ENCODE measurements around the gene MYCBP. TPM values are rescaled to one million over a fixed set of nuclear protein-coding genes. Genes with fewer than 3 reads are reported as not detected.

Gene MYCBP
- total and polyA plus RNA-seq, 5 donors from 2014 or later, result 8.3 to 68.6 (median 63.0) TPM

- Histone ChIP-seq H3K9me3 (ENCODE audit: control insufficient read depth in 2 of 2, low read length in 2 of 2) (no peaks in the 10 kb centered on the region), H3K27ac (ENCODE audit: insufficient read depth, low read length, poor library complexity, severe bottlenecking) (no peak overlapping the region), H3K4me3 (ENCODE audit: low read depth, low read length) (no peak overlapping the region), H3K4me1 (ENCODE audit: control insufficient read depth, insufficient read depth, low read length, poor library complexity, severe bottlenecking) (peaks cover 9% of the 10 kb centered on the region), H3K36me3 (ENCODE audit: control insufficient read depth, insufficient read depth, low read length) (peaks cover 13% of the 10 kb centered on the region), H3K27me3 (ENCODE audit: control insufficient read depth, insufficient read depth, low read length) (no peaks in the 10 kb centered on the region)
- H3K27me3 Mint-ChIP-seq, result no peaks in the 10 kb centered on the region
- no peak overlapping the region for H3K4me3 Mint-ChIP-seq
- H3K4me1 Mint-ChIP-seq, result peaks cover 31 to 55% (median 38%) of the 10 kb centered on the region in 4 donors
- H3K9me3 Mint-ChIP-seq, result no peaks in the 10 kb centered on the region
- no peak for DNase-seq
- no peak overlapping the region for H3K27ac Mint-ChIP-seq
- no peak for ATAC-seq (ENCODE audit: low read depth in 2 of 2)
- peaks cover 16% of the 10 kb centered on the region for H3K36me3 Mint-ChIP-seq
Observed at GRCh38 chr1:38865112-38865715, 7.9 kb downstream of the MYCBP start.

DNA sequence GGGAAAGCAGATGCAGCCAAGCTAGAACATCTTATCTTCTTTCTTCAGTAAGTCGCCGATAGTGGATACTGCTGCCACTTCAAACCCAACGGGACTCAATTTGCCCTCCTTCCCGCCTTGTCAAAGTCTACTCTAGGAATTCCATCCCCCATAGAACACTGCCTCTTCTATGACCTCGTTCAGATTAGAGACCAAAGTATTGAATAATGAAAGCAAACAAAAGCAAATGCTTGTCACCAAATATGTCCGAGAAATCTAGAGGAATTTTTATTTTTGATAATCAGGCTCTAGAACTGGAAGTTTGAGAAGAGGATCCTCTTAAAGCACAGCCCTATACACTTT is 12.7 kb downstream of the MYCBP start:
- no peak for DNase-seq
- Histone ChIP-seq H3K36me3 (ENCODE audit: control insufficient read depth, insufficient read depth, low read length) (peaks cover 22% of the 10 kb centered on the region), H3K9me3 (ENCODE audit: control insufficient read depth in 2 of 2, low read length in 2 of 2) (no peaks in the 10 kb centered on the region), H3K4me3 (ENCODE audit: low read depth, low read length) (peak overlapping the region; percentile 96), H3K4me1 (ENCODE audit: control insufficient read depth, insufficient read depth, low read length, poor library complexity, severe bottlenecking) (peaks cover 41% of the 10 kb centered on the region), H3K27me3 (ENCODE audit: control insufficient read depth, insufficient read depth, low read length) (no peaks in the 10 kb centered on the region), H3K27ac (ENCODE audit: insufficient read depth, low read length, poor library complexity, severe bottlenecking) (no peak overlapping the region)
- Mint-ChIP-seq H3K4me3 (peak overlapping the region; percentile 90 to 100 (median 94)), H3K36me3 (peaks cover 5% of the 10 kb centered on the region), H3K27ac (peak overlapping the region; percentile 94 to 95 (median 94)), H3K9me3 (no peaks in the 10 kb centered on the region), H3K27me3 (no peaks in the 10 kb centered on the region), H3K4me1 (peaks cover 30 to 80% (median 49%) of the 10 kb centered on the region in 4 donors)
- ATAC-seq (ENCODE audit: low read depth in 2 of 2), result no peak

- H3K4me3 Mint-ChIP-seq, result peak within 1 kb of the TSS; percentile 90 to 100 (median 94)
- peaks cover 26% of the 10 kb centered on the region for H3K36me3 ChIP-seq (ENCODE audit: control insufficient read depth, insufficient read depth, low read length)
- H3K36me3 Mint-ChIP-seq, result peaks cover 9% of the 10 kb centered on the region
Observed at GRCh38 chr1:38859561-38860453, 13.3 kb downstream of the MYCBP start, which contains the start of gene RRAGC. Gene RRAGC, minus strand, starts transcription at chr1:38859772. Its CDS starts 126 bp downstream, at chr1:38859646.

GRCh38 chr1:38858833-38859560 is 14.2 kb downstream of the MYCBP start:
- H3K9me3 Mint-ChIP-seq, result no peaks in the 10 kb centered on the region
- Histone ChIP-seq H3K9me3 (ENCODE audit: control insufficient read depth in 2 of 2, low read length in 2 of 2) (no peaks in the 10 kb centered on the region), H3K27me3 (ENCODE audit: control insufficient read depth, insufficient read depth, low read length) (no peaks in the 10 kb centered on the region), H3K36me3 (ENCODE audit: control insufficient read depth, insufficient read depth, low read length) (peaks cover 28% of the 10 kb centered on the region), H3K4me3 (ENCODE audit: low read depth, low read length) (peak overlapping the region; percentile 90), H3K27ac (ENCODE audit: insufficient read depth, low read length, poor library complexity, severe bottlenecking) (peak overlapping the region; percentile 73), H3K4me1 (ENCODE audit: control insufficient read depth, insufficient read depth, low read length, poor library complexity, severe bottlenecking) (peaks cover 41% of the 10 kb centered on the region)
- no peaks in the 10 kb centered on the region for H3K27me3 Mint-ChIP-seq
- H3K4me3 Mint-ChIP-seq, result peak overlapping the region; percentile 90 to 100 (median 94)
- H3K36me3 Mint-ChIP-seq, result peaks cover 13% of the 10 kb centered on the region
- H3K27ac Mint-ChIP-seq, result peak overlapping the region in 2 of 3 donors; percentile 86 to 89
- ATAC-seq (ENCODE audit: low read depth in 2 of 2), result peak in 1 of 2 donors; percentile 5
- peak in 1 of 3 donors; percentile 61 for DNase-seq
- H3K4me1 Mint-ChIP-seq, result peaks cover 19 to 78% (median 52%) of the 10 kb centered on the region in 4 donors

More at GRCh38 chr1:38859561-38860453, 13.3 kb downstream of the MYCBP start, which contains the start of gene RRAGC:
- Mint-ChIP-seq H3K9me3 (no peaks in the 10 kb centered on the region), H3K27ac (peak within 1 kb of the TSS; percentile 94 to 95 (median 94)), H3K27me3 (no peaks in the 10 kb centered on the region), H3K4me1 (peaks cover 25 to 82% (median 54%) of the 10 kb centered on the region in 4 donors)
- Histone ChIP-seq H3K4me1 (ENCODE audit: control insufficient read depth, insufficient read depth, low read length, poor library complexity, severe bottlenecking) (peaks cover 41% of the 10 kb centered on the region), H3K27ac (ENCODE audit: insufficient read depth, low read length, poor library complexity, severe bottlenecking) (peak within 1 kb of the TSS; percentile 73), H3K9me3 (ENCODE audit: control insufficient read depth in 2 of 2, low read length in 2 of 2) (no peaks in the 10 kb centered on the region), H3K27me3 (ENCODE audit: control insufficient read depth, insufficient read depth, low read length) (no peaks in the 10 kb centered on the region), H3K4me3 (ENCODE audit: low read depth, low read length) (peak within 1 kb of the TSS; percentile 96)
- DNase-seq (peak; percentile 97 to 99 (median 98)), ATAC-seq (ENCODE audit: low read depth in 2 of 2) (peak; percentile 99)

- no peaks in the 10 kb centered on the region for H3K27me3 Mint-ChIP-seq
- H3K4me1 Mint-ChIP-seq, result peaks cover 14 to 52% (median 41%) of the 10 kb centered on the region in 4 donors
- H3K4me3 Mint-ChIP-seq, result peak overlapping the region in 1 of 4 donors; percentile 65
- peak overlapping the region; percentile 29 for H3K4me3 ChIP-seq (ENCODE audit: low read depth, low read length)
- no peaks in the 10 kb centered on the region for H3K27me3 ChIP-seq (ENCODE audit: control insufficient read depth, insufficient read depth, low read length)
- peaks cover 15% of the 10 kb centered on the region for H3K4me1 ChIP-seq (ENCODE audit: control insufficient read depth, insufficient read depth, low read length, poor library complexity, severe bottlenecking)
- no peaks in the 10 kb centered on the region for H3K9me3 ChIP-seq (ENCODE audit: control insufficient read depth in 2 of 2, low read length in 2 of 2)
- peaks cover 23% of the 10 kb centered on the region for H3K36me3 Mint-ChIP-seq
- no peak overlapping the region for H3K27ac ChIP-seq (ENCODE audit: insufficient read depth, low read length, poor library complexity, severe bottlenecking)
- no peaks in the 10 kb centered on the region for H3K9me3 Mint-ChIP-seq
- H3K36me3 ChIP-seq (ENCODE audit: control insufficient read depth, insufficient read depth, low read length), result peaks cover 58% of the 10 kb centered on the region
- H3K27ac Mint-ChIP-seq, result peak overlapping the region; percentile 18 to 76 (median 59)
- peak in 1 of 3 donors; percentile 32 for DNase-seq
- no peak for ATAC-seq (ENCODE audit: low read depth in 2 of 2)
Observed at GRCh38 chr1:38852780-38853179, 20.4 kb downstream of the MYCBP start.

DNA sequence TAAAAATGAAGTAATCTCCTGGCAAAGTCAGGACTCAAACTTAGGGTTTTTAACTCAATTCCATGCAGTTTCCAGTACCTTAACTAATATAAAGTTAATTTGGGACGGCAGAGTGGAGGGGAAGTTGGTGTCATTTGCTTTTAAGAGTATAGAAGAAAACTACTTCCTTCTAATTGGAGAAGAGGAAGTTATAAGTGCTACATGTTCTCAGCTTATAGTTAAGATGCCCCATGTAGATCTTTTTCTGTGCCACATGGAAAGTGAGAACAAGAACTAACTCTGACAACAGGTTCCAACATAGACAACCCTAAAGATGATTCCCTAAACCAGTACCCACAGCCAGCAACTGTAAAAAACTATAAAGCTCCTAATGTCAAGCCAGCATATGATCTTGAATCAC is 25.1 kb downstream of the MYCBP start:
- no peak for DNase-seq
- ATAC-seq (ENCODE audit: low read depth in 2 of 2), result no peak
- H3K36me3 Mint-ChIP-seq, result peaks cover 36% of the 10 kb centered on the region
- peaks cover 21 to 28% (median 26%) of the 10 kb centered on the region in 4 donors for H3K4me1 Mint-ChIP-seq
- Histone ChIP-seq H3K36me3 (ENCODE audit: control insufficient read depth, insufficient read depth, low read length) (peaks cover 62% of the 10 kb centered on the region), H3K4me1 (ENCODE audit: control insufficient read depth, insufficient read depth, low read length, poor library complexity, severe bottlenecking) (no peaks in the 10 kb centered on the region), H3K9me3 (ENCODE audit: control insufficient read depth in 2 of 2, low read length in 2 of 2) (no peaks in the 10 kb centered on the region), H3K27ac (ENCODE audit: insufficient read depth, low read length, poor library complexity, severe bottlenecking) (no peak overlapping the region), H3K27me3 (ENCODE audit: control insufficient read depth, insufficient read depth, low read length) (no peaks in the 10 kb centered on the region), H3K4me3 (ENCODE audit: low read depth, low read length) (no peak overlapping the region)
- H3K9me3 Mint-ChIP-seq, result no peaks in the 10 kb centered on the region
- H3K27me3 Mint-ChIP-seq, result no peaks in the 10 kb centered on the region
- peak overlapping the region in 1 of 3 donors; percentile 21 for H3K27ac Mint-ChIP-seq
- no peak overlapping the region for H3K4me3 Mint-ChIP-seq

DNA sequence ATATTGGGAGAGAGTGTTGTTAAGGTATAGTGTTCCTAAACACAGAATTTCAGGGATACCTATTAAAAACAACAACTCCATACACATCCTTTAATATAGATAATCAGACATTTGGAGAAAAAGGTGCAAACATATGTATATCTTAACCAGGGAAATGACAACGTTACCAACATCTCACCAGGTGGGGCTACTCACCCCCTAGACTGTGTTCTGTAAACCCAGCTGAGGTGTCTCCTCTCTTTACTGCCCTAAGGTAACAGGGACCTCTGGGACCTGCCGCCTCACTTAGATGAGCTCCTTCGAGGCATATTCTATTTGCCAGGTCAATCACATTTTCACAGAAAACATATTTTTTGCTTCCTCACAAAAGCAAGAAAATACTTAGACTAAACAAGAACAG is 26.9 kb downstream of the MYCBP start:
- Histone ChIP-seq H3K9me3 (ENCODE audit: control insufficient read depth in 2 of 2, low read length in 2 of 2) (no peaks in the 10 kb centered on the region), H3K4me1 (ENCODE audit: control insufficient read depth, insufficient read depth, low read length, poor library complexity, severe bottlenecking) (no peaks in the 10 kb centered on the region), H3K27ac (ENCODE audit: insufficient read depth, low read length, poor library complexity, severe bottlenecking) (no peak overlapping the region), H3K36me3 (ENCODE audit: control insufficient read depth, insufficient read depth, low read length) (peaks cover 61% of the 10 kb centered on the region), H3K4me3 (ENCODE audit: low read depth, low read length) (no peak overlapping the region), H3K27me3 (ENCODE audit: control insufficient read depth, insufficient read depth, low read length) (no peaks in the 10 kb centered on the region)
- ATAC-seq (ENCODE audit: low read depth in 2 of 2) (no peak), DNase-seq (no peak)
- Mint-ChIP-seq H3K27ac (peak overlapping the region in 1 of 3 donors; percentile 55), H3K27me3 (no peaks in the 10 kb centered on the region), H3K36me3 (peaks cover 45% of the 10 kb centered on the region), H3K4me3 (no peak overlapping the region), H3K9me3 (no peaks in the 10 kb centered on the region), H3K4me1 (peaks cover 12 to 23% (median 18%) of the 10 kb centered on the region in 4 donors)
